ENCODE measurements around the gene WWC1.

Gene WWC1

GRCh38 chr5:168341178-168341577, 49.7 kb downstream of the WWC1 start:
- Mint-ChIP-seq H3K9me3 (no peaks in the 10 kb centered on the region), H3K27me3 (ENCODE audit: low read depth) (no peaks in the 10 kb centered on the region), H3K4me1 (no peaks in the 10 kb centered on the region), H3K4me3 (no peak overlapping the region), H3K27ac (peak overlapping the region in 1 of 3 experiments; percentile 66), H3K36me3 (ENCODE audit: low read depth) (no peaks in the 10 kb centered on the region)
- no peak for TF ChIP-seq CTCF (IDR thresholded peaks at IDR 0.05; ENCODE audit: unreplicated experiment in 3 of 3)

- Mint-ChIP-seq H3K36me3 (ENCODE audit: low read depth) (no peaks in the 10 kb centered on the region), H3K27me3 (ENCODE audit: low read depth) (no peaks in the 10 kb centered on the region), H3K9me3 (no peaks in the 10 kb centered on the region), H3K4me3 (no peak overlapping the region), H3K4me1 (peaks cover 4% of the 10 kb centered on the region), H3K27ac (peak overlapping the region in 2 of 3 experiments; percentile 0 to 66)
- no peak for TF ChIP-seq CTCF (IDR thresholded peaks at IDR 0.05; ENCODE audit: unreplicated experiment in 3 of 3)
These were observed 50.8 kb downstream of the WWC1 start for GRCh38 chr5:168342151-168342825.

- no peaks in the 10 kb centered on the region for H3K9me3 Mint-ChIP-seq
- no peak for TF ChIP-seq CTCF (IDR thresholded peaks at IDR 0.05; ENCODE audit: unreplicated experiment in 3 of 3)
- no peak overlapping the region for H3K4me3 Mint-ChIP-seq
- H3K27me3 Mint-ChIP-seq (ENCODE audit: low read depth), result no peaks in the 10 kb centered on the region
- no peak overlapping the region for H3K27ac Mint-ChIP-seq
- H3K4me1 Mint-ChIP-seq, result peaks cover 4% of the 10 kb centered on the region
- H3K36me3 Mint-ChIP-seq (ENCODE audit: low read depth), result no peaks in the 10 kb centered on the region
These were observed 51.5 kb downstream of the WWC1 start for GRCh38 chr5:168342985-168343384.

GRCh38 chr5:168346417-168346816, 55.0 kb downstream of the WWC1 start:
- no peaks in the 10 kb centered on the region for H3K36me3 Mint-ChIP-seq (ENCODE audit: low read depth)
- peak overlapping the region; percentile 91 to 99 (median 92) for H3K27ac Mint-ChIP-seq
- H3K27me3 Mint-ChIP-seq (ENCODE audit: low read depth), result no peaks in the 10 kb centered on the region
- H3K4me3 Mint-ChIP-seq, result peak overlapping the region in 2 of 3 experiments; percentile 4 to 18
- H3K4me1 Mint-ChIP-seq, result peaks cover 4% of the 10 kb centered on the region
- TF ChIP-seq CTCF (IDR thresholded peaks at IDR 0.05; ENCODE audit: unreplicated experiment in 3 of 3), result no peak
- no peaks in the 10 kb centered on the region for H3K9me3 Mint-ChIP-seq

GRCh38 chr5:168347368-168348083, 56.1 kb downstream of the WWC1 start:
- H3K4me1 Mint-ChIP-seq, result peaks cover 4% of the 10 kb centered on the region
- no peak for TF ChIP-seq CTCF (IDR thresholded peaks at IDR 0.05; ENCODE audit: unreplicated experiment in 3 of 3)
- no peaks in the 10 kb centered on the region for H3K27me3 Mint-ChIP-seq (ENCODE audit: low read depth)
- H3K27ac Mint-ChIP-seq, result peak overlapping the region; percentile 8 to 99 (median 25)
- no peak overlapping the region for H3K4me3 Mint-ChIP-seq
- no peaks in the 10 kb centered on the region for H3K9me3 Mint-ChIP-seq
- H3K36me3 Mint-ChIP-seq (ENCODE audit: low read depth), result no peaks in the 10 kb centered on the region

GRCh38 chr5:168348084-168348414, 56.6 kb downstream of the WWC1 start:
- no peak overlapping the region for H3K4me3 Mint-ChIP-seq
- no peak for TF ChIP-seq CTCF (IDR thresholded peaks at IDR 0.05; ENCODE audit: unreplicated experiment in 3 of 3)
- no peaks in the 10 kb centered on the region for H3K9me3 Mint-ChIP-seq
- H3K4me1 Mint-ChIP-seq, result peaks cover 4% of the 10 kb centered on the region
- peak overlapping the region; percentile 25 to 99 (median 34) for H3K27ac Mint-ChIP-seq
- no peaks in the 10 kb centered on the region for H3K36me3 Mint-ChIP-seq (ENCODE audit: low read depth)
- no peaks in the 10 kb centered on the region for H3K27me3 Mint-ChIP-seq (ENCODE audit: low read depth)
